HepG2 (cell line): ENCODE data around the gene EVA1A. TPM values are rescaled to one million over a fixed set of nuclear protein-coding genes. Genes with fewer than 3 reads are reported as not detected.

Source experiments
- ARID4A ChIP-seq: sonication (generic); formaldehyde crosslinking; IDR thresholded peaks from 2 replicates; pipeline ENCODE4 v1.5.0; 2020; ENCODE audit warnings: mild to moderate bottlenecking, missing genetic modification reagents, borderline replicate concordance
- IRF2 ChIP-seq: IDR thresholded peaks from 2 replicates; pipeline ENCODE4 v1.6.1; 2018; ENCODE audit warnings: missing genetic modification reagents, missing compliant biosample characterization
- MED1 ChIP-seq: sonication (generic); formaldehyde crosslinking; IDR thresholded peaks from 2 replicates; pipeline ENCODE4 v1.4.0; 2020; ENCODE audit warnings: missing genetic modification reagents
- MXI1 ChIP-seq: IDR thresholded peaks from 3 replicates; pipeline ENCODE4 v1.6.1; 2012; ENCODE audit warnings: low read depth, low read length, inconsistent platforms, borderline replicate concordance
- NCOR1 ChIP-seq: fragments of 200-600 bp; sonication (generic); IDR thresholded peaks from 2 replicates; pipeline ENCODE4 v1.7.0; 2017; ENCODE audit warnings: antibody characterized with exemption, low read length, borderline replicate concordance
- NFIC ChIP-seq: IDR thresholded peaks from 2 replicates; pipeline ENCODE4 v1.6.1; 2012; ENCODE audit warnings: mild to moderate bottlenecking, low read length, inconsistent platforms
- PHF21A ChIP-seq: sonication (generic); formaldehyde crosslinking; IDR thresholded peaks from 2 replicates; pipeline ENCODE4 v1.5.0; 2020; ENCODE audit warnings: mild to moderate bottlenecking, missing genetic modification reagents
- SMAD9 ChIP-seq: sonication (generic); formaldehyde crosslinking; IDR thresholded peaks from 2 replicates; pipeline ENCODE4 v1.5.1; 2020; ENCODE audit warnings: mild to moderate bottlenecking, missing genetic modification reagents
- TEAD3 ChIP-seq: optimal IDR thresholded peaks from 2 replicates; pipeline ENCODE3; 2016; ENCODE audit warnings: borderline replicate concordance
- THRA ChIP-seq: sonication (generic); formaldehyde crosslinking; IDR thresholded peaks from 2 replicates; pipeline ENCODE4 v1.4.0; 2020; ENCODE audit warnings: missing genetic modification reagents, borderline replicate concordance
- ZBTB38 ChIP-seq: sonication (generic); formaldehyde crosslinking; IDR thresholded peaks from 2 replicates; pipeline ENCODE4 v1.5.1; 2020; ENCODE audit warnings: mild to moderate bottlenecking, missing genetic modification reagents
- ZMYM4 ChIP-seq: sonication (generic); formaldehyde crosslinking; IDR thresholded peaks from 2 replicates; pipeline ENCODE4 v1.8.1; 2023; ENCODE audit warnings: mild to moderate bottlenecking, missing genetic modification reagents
- ZNF644 ChIP-seq: IDR thresholded peaks from 2 replicates; pipeline ENCODE4 v1.6.1; 2016; ENCODE audit warnings: low read depth
- polyA plus RNA-seq, 8 experiments: library from polyadenylated mRNA; depleted of rRNA in 3 of 8; stranded (reverse) in 7 of 8; unstranded in 1 of 8; fragments of >200 nt; fragmentation: Illumina TruSeq in 4 of 8; extraction: Trizol in 4 of 8; gene quantifications; 2 replicates each; pipeline versions ENCODE4 v1.2.1 to v1.2.3, GENCODE V29; 2011 to 2016; ENCODE audit warnings: low read depth in 4 of 8, missing spikeins in 1 of 8, mixed read lengths in 1 of 8; ENCODE audit not compliant: insufficient read depth in 1 of 8
- total RNA-seq, 5 experiments: library from RNA; depleted of rRNA; stranded (reverse); fragments of >200 nt; fragmentation: Illumina TruSeq; extraction: Trizol; gene quantifications; 2 replicates each; pipeline ENCODE4 v1.2.3, GENCODE V29; 2016; ENCODE audit warnings: low read depth in 1 of 5
- TF ChIP-seq, protein P1 (sequence below): IDR thresholded peaks from 2 replicates; pipeline ENCODE4 v1.6.1; 2016; ENCODE audit warnings: mild to moderate bottlenecking
- TF ChIP-seq, protein P2 (sequence below): sonication (generic); formaldehyde crosslinking; IDR thresholded peaks from 2 replicates; pipeline ENCODE4 v1.4.0; 2020; ENCODE audit warnings: missing genetic modification reagents

The EVA1A gene
- total and polyA plus RNA-seq, 2 of the 13 experiments (the other 11 are each of a cell fraction or from before 2014, with no cell fraction given) = 57.5 to 57.8 TPM

- TF ChIP-seq, protein P1, sequence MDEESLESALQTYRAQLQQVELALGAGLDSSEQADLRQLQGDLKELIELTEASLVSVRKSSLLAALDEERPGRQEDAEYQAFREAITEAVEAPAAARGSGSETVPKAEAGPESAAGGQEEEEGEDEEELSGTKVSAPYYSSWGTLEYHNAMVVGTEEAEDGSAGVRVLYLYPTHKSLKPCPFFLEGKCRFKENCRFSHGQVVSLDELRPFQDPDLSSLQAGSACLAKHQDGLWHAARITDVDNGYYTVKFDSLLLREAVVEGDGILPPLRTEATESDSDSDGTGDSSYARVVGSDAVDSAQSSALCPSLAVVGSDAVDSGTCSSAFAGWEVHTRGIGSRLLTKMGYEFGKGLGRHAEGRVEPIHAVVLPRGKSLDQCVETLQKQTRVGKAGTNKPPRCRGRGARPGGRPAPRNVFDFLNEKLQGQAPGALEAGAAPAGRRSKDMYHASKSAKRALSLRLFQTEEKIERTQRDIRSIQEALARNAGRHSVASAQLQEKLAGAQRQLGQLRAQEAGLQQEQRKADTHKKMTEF (CRISPR knock-in tag) = peak; percentile 36; the same call in 1 of the 2 replicates
- TF ChIP-seq THRA (CRISPR knock-in tag) (no peak), NCOR1 (peak; percentile 33; the same call in 1 of the 2 replicates), ZNF644 (CRISPR knock-in tag) (peak; percentile 51; the same call in 1 of the 2 replicates), TEAD3 (peak; percentile 88), PHF21A (CRISPR knock-in tag) (no peak), MXI1 (peak; percentile 23; the same call in 1 of the 3 replicates), NFIC (0 out of 2 replicates have a peak, but pooled peaks have one; percentile 31), ARID4A (CRISPR knock-in tag) (peak; percentile 20; the same call in 1 of the 2 replicates), IRF2 (peak; percentile 55; the same call in 1 of the 2 replicates), ZMYM4 (CRISPR knock-in tag) (peak; percentile 57), SMAD9 (CRISPR knock-in tag) (no peak), MED1 (CRISPR knock-in tag) (peak; percentile 64; the same call in 1 of the 2 replicates), ZBTB38 (0 out of 2 replicates have a peak, but pooled peaks have one; percentile 12)
- TF ChIP-seq, protein P2, sequence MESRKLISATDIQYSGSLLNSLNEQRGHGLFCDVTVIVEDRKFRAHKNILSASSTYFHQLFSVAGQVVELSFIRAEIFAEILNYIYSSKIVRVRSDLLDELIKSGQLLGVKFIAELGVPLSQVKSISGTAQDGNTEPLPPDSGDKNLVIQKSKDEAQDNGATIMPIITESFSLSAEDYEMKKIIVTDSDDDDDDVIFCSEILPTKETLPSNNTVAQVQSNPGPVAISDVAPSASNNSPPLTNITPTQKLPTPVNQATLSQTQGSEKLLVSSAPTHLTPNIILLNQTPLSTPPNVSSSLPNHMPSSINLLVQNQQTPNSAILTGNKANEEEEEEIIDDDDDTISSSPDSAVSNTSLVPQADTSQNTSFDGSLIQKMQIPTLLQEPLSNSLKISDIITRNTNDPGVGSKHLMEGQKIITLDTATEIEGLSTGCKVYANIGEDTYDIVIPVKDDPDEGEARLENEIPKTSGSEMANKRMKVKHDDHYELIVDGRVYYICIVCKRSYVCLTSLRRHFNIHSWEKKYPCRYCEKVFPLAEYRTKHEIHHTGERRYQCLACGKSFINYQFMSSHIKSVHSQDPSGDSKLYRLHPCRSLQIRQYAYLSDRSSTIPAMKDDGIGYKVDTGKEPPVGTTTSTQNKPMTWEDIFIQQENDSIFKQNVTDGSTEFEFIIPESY (CRISPR knock-in tag) = peak; percentile 82
Measured at GRCh38 chr2:75605770-75606529, 45.2 kb upstream of the EVA1A start (continued).
